NAMALWA (cell line): ENCODE results near the gene SS18.

Source experiments
- DNase-seq: peaks from one replicate; pipeline ENCODE4 v3.0.0-alpha.2; 2015; ENCODE audit warnings: low spot score

The SS18 gene

DNA sequence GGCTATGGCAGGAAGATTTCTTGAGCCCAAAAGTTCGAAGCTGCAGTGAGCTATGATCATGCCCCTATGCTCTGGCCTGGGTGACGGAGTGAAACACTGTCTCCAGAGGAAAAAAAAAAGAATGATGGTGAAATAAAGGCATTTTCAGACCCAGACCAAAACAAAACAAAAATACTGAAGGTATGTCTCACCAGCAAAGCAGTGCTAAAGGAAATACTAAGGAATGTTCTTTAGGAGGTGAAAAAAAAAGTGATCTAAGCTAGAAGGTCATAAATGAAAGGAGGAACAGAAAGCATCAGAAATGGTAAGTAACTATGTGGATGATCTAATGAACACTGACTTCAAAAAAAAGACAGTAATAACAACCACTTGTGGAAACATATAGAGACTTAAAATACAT, 18.7 kb downstream of the SS18 start:
- no peak for DNase-seq

DNA sequence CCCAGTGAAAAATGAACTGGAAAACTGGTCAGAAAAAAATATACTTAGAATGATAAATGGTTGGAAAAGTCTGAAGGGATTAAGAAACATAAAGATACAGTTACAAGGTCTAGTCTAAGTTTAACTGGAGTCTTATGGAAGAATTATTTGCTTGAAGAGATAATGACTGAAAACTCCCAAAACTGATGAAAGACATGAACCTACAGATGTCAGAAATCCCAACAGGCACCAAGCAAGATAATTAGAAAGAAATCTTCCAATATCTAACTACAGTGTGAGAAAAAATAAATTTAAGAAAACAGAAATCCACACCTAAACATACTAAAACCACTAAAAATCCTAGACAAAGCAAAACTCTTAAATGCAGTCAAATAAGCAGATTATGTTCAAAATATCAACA, 19.4 kb downstream of the SS18 start:
- DNase-seq: no peak

DNA sequence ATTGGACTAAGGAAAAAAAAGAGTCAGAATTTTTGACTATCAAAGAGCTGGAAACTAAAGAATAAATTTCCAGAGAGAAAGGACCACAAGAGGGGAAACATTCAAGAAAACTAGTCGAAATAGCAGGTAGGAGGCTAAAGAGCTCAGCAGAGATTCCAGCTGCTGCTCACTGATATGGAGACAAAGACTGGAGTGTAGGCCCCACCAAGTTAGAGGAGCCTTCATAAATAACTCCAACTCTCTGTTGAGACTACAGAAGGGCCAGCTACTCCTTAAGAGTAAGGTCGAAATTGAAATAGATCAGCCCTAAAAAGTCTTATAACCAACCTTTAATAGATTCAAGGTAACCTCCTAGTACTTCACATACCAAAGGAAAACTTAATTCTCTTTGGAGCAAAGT, 31.1 kb downstream of the SS18 start:
- DNase-seq: no peak

DNA sequence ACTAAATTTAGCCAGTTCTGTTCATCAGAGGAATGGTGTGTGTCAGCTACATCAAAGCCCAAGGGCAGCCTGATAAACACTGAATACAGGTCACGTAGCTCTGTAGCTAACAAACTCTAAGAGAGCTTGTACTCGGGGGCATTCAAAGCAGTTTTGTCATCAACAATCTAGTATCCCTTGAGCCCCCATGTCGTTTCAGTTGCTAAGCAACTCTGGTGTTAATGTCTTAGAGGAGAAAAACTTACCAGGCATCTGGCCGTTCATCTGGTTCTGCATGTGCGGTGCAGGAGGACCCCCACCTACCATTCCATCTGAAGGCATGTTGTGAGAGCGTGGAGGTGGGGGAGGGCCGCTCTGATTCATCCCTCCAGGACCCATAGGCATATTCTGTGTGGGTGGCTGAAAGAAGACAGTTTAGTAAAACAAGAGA, 33.1 kb downstream of the SS18 start:
- DNase-seq: no peak

DNA sequence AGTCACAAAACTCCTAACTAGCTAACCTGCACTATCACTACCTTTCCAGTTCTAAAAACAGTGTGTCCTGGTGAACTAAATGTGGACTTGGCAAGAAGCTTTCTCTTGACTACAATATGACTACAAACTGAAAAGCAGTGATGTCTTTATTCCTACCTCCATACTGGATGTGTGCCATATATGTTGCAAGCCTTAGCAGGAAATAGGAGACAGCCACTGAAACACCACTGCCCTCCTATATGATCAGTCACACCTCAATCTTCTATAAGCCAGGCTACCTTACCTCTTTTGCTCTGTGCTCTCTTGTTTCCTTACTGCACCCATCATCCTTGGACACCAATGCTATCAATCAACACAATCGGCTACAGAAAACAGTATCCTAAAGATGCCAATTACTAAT, 34.1 kb downstream of the SS18 start:
- no peak for DNase-seq

DNA sequence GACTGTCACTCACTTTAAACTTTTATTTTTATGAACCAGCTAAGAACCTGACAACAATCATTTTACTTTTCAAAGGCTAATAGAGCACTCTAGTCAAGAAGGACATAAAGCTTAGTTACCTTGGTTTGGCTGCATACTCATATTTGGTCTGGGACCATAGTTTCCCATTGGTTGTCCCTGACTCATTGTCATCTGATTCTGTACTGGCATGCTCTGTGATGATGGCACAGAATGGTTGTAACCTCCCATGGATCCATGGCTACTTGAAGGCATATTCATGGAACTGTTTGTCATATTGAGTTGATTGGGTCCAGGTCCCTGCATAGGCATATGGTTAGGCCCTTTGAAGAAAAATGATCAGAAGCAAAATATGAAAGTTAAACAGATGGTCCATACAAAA, 37.9 kb downstream of the SS18 start:
- no peak for DNase-seq

DNA sequence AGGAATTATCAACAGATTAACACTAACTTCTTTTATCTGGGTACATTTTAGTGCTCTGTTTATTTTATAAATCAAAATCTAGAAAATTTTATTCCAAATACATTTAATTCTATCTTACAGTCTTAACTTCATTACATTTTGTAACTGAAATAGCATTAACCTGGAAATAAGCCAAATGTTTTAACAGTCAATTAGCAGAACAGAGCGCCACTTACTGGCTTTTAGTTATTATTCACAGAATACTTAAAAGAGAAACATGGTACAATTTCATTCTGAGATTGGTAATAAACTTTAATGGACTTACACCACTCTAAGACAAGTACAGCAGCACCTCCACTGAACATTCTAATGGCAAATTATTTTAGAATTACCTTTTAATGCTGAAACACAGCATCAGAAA, 38.6 kb downstream of the SS18 start:
- DNase-seq: no peak

DNA sequence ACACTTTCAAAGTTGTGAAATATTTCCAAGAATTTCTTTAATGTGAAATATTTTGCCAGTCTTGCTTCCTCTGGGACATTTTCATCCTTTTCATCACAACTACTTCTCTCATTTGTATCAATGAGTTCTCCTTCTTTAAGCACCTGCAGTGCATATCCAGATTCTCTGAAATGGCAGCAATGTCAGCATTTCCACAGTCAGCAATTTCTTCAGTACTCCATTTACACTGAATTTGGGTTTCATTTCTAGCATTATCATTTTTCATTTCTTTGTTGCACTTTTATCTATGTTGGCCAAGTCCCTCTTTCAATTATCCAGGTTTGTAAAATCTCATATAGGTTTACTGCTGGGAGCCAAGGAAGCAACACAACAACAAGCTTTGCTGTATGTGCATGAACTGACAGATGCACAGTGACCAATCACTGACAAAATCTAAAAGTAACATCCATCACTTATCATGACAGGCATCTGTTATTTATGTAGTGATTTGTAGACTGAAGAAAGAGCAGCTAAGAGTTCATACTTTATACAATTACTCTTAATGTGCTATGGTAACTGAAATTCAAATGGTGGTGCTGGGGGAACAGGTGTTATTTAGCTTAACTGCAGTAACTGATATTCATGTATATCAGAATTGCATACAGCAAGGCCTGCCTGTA, 43.9 kb downstream of the SS18 start:
- DNase-seq: no peak

DNA sequence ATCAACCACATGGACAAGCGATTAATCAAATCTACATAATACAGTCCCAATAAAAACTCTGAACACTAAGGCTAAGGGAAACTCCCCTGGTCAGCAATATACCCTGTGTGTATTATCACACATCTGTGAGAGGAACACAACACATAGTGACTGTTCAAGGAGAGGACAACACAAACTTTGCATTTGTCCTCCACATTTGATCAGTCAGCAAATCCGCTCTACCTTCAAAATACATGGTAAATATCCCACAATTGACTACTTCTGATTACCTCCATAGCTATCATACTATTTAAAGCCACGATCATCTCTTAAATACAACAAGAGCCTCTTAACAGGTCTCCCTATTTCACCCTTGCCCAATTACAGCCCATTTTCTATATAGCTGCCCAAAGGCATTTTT, 45.6 kb downstream of the SS18 start:
- no peak for DNase-seq

DNA sequence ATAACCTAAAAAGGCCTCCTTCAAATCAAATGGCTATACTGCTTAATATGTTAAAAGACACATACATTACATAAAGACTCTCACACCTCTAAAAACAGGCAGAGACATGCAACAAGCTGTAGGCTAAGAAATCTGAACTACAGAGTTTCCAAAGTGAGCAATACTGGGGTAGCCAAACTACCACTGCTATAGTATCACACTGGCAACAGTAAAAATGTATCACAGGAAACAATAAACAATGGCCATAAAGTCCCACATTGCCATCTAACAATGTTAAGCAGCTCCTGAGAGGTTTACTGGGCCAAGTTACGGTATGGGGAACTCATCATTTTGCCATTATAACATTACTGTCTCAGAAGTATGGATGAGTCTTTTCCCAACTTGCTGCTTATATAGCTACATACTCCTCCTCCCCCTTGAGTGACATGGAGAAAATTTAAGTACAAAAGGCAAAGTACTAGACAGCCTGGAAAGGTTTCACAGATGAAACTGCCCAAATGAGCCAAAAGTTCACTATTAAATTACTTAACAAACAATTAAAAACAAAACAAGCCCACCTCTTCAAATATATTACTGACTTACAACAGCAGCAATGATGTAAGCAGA, 50.3 kb downstream of the SS18 start:
- no peak for DNase-seq

DNA sequence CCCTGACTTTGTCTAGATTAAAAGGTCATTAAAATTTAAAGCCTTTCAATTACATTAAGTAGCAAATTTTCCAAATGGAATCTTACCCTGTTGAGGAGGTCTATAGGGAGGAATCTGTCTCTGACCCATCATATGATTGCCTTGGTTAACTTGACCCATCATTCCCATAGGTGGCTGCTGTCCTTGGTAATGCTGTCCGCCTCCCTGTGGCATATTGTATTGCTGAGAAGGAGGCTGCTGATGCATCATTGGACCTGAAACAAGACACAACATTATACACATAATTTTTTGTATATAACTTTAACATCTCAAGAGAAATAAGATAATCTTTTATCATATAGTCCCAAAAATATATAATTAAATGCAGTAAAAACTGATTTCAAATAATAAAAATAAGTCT, 51.2 kb downstream of the SS18 start:
- DNase-seq: no peak

DNA sequence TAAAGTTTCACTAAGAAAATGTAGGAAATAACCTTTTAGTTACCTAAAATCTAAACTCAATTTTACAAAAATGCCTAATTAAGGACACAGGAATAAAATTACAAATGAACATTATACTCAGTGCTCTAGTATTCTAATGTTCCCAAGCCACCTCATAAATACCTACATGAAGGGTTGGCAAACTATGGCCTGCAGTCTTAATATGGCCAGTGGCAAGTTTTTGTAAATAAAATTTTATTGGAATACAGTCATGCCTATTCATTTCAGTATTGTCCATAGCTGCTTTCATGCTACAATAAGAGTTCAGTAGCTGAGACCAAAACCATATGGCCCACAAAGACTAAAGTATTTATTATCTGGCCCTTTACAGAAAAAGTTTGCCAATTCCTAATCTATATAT, 53.8 kb downstream of the SS18 start:
- no peak for DNase-seq

DNA sequence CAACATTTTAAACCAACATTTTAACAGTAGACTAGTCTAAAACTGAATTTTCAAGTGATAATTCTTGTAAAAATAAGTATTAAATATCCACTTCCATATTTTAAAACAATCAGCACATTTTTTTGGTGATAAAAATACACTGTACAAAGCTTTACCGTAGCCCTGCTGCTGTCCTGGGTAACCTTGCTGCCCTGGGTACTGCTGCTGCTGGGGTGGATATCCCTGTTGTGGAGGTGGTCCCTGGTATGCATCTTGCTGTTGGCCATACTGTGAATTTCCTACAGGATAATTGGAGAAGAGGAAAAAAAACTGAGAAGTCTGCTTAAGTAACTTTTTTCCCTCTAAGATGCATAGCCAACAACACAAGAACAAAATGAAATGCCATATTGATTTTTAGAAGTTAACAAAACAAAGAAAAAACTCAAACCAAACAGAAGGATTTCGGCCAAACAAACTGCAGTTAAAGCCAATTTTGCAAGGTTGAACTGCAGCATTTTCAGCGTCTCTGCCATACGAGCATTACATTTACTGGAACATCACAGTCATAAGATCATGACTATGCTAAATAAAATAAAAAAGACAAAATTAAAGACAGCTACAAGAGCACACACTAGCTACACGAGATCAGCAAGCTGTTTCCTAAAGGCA, 55.4 kb downstream of the SS18 start:
- no peak for DNase-seq

DNA sequence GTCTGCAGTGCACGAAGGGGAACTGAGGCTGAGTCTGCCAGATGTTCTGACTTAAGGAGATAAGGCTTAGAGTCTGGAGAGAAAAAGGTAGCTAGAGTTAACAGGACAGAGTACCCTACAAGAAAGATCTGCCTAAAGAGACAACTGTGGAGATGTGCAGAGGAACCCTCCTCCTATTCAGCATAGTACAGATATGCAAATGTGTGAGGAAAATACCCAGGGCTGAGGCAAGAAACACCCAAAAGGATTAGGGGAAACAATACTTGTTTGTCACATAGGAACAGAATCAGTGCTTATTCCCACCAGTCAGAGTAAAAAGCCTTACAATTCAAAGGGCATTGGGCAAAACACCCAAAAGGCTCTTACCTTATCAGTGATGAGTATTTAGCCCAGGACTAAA, 67.8 kb downstream of the SS18 start:
- DNase-seq: no peak

DNA sequence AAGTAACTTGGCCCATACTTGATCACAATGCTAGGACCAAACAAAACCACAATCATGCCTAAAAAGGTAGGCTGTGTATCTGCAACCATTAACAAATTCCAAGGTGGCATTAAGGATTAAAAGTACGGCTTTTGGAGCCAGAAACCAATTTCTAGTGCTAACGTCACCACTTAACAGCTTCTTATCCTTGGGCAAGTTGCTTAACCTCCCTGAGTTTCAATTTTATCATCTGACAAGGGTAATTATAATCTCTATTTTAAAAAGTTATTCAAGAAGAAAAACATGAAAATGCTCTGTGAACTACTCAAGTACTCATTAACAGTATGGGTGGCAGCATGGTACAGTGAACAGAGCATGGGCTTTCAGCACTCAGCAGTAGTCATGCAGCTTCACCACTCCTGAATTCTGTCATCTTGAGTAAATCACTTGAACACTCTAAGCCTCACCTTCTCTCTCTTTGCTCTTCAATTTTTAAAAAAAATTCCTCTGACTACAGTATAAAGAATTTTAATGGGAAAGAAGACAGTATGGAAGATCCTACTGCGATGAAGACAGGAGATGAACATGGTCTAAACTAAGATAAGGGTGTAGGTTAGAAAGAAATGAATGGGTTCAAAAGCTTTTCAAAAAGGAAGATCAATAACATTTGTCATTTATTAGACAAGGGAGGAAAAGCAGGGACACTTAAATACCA, 69.2 kb downstream of the SS18 start:
- DNase-seq: no peak

DNA sequence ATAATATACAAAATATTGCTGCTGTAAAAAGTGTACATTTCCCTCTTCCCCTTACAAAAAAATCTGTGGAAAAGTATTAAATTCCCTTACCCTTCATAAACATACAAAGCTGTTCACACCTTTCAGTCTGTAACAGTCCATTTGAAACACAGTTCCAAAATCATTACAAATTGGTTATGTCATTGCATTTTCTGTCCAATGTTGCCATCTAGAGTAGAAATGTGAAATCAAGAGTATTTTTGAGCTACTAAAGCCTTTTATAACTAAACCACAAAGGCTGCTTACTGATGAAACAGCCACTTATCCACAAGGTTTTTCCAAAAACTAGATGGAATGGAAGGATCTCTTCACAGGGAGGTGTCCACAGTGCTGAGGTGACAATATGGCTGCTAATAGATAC, 72.5 kb downstream of the SS18 start:
- DNase-seq: peak; percentile 52

DNA sequence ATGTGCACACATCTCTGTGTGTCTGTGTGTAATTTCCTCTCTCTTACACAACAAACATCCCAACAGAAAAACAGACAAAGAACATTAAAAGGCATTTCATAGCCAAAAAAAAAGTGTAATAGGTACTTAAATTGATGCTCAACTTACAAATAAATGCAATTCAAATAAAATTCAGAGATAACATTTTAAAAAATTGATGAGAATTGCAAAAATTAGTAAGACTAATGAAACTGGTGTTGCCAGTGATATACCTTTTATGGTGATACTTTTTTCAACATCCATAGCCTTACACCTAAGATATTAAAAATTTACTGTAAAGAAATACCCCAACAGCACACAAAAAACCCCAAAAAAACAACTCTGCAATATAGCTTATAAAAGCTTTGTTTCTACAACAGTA, 76.0 kb downstream of the SS18 start:
- no peak for DNase-seq

DNA sequence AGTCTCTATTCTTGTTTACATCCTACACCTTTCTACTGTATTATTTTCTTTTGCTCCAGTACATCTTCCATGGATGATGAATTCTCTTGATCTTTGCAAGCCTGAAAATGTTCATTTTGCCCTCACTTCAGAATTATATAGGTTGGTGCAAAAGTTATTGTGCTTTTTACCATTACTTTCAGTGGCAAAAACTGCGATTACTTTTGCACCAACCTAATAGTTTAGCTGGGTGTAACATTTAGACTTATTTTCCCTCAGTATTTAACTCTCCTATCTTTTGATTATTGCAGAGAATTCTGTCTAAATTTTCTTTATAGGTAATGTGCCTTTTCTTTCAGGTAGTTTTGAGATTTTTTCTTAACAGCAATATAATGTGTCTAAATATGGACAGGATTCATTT, 81.8 kb downstream of the SS18 start:
- DNase-seq: no peak

DNA sequence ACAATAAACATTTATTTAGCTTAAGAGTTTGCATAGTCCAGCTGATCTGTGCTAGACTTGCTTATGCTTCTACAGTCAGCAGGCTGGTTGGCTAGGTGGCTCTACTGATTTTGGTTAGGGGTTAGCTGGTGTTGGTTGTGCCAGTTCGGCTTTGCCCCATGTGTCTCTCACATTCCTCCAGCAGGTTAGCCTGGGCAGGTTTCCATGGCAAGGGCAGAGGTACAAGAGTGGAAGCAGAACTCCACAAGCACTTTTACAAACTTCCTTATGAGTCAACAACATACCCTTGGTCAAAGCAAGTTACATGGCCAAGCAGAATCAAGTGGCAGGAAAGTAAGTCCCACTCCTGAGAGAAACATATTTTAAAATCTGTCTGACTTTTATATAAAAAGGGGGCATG, 82.3 kb downstream of the SS18 start:
- no peak for DNase-seq

DNA sequence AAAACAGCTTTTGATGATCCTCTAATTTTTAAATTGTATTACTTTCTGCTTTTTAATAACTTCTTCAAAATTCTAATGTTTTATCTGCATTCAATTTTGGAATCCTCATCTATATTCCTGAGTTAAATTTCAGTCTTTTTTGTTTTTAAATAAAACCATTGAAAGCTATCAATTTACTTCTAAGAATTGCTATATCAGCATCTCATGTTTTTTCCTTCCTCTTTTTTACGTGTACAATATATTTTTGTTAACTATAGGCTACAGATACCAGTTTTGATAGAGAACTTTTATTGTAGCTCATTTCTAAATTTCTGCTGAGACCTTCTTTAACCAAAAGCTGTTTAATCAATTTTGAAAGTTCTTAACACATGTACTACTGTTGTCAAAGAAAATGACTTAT, 84.5 kb downstream of the SS18 start:
- no peak for DNase-seq

DNA sequence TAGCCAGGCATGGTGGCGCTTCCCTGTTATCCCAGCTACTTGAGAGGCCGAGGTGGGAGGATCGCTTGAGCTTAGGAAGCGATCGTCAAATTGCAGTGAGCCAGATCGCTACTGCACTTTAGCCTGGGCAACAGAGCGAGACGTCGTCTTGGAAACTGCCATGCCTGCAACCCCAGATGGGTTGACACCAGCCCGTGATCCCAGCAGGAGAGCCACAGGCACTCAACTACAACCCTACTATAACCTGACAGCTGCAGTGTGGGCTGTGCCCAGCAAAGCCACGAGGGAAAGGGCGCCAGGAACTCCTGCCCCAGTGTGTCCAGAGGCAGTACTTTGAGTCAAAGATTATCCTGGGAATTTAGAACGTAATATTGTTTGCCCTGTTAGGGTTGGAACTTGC, 85.6 kb downstream of the SS18 start:
- no peak for DNase-seq

DNA sequence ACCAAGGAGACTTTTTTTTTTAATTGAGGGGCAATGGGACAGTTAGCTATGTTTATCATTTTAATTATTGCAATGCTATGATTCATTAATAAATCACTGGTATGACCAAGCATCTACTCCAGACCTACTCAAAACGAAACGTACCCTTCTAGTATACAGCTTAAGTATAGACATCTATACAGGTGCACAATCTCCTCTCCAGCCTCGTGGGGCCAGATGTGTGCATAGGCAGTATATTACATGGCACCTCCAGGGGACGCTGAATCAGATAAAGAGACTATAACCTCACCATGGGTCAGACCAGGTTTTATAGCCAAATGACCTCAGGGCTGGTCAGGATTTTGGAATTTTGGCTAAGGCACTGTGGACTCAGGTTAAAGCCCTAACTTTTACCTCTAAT, 86.6 kb downstream of the SS18 start:
- no peak for DNase-seq

DNA sequence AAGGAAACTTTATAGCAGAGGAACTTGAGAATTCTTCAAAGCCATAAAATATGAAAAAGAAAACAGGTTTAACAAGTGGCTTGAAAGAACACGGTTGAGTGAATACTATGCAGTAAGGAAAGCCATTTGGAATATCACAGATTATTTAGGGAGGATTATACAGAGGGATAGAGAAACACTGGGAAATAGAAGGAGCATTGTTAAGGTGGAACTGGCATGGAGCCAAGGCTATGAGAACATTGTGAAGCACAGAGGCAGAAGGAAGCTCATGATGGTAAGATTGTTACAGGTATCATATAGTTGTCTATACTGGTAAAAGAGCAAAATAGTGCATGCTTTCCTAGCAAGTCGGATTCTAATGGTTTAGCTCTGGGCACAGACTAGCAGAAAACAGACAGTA, 87.1 kb downstream of the SS18 start:
- DNase-seq: no peak
